Mucosa of stomach (tissue), 1 donor: Measurements from ENCODE around the gene RTN4R.
"Not testable (repeated sequence)": the region's sequence is repeated elsewhere in the genome, so short reads cannot be mapped to it uniquely, and the experiment has no call there.

Source experiments
- H3K27me3 ChIP-seq: one replicate; pipeline ENCODE4 v1.7.0; 2013; ENCODE audit warnings: mild to moderate bottlenecking, low read length; ENCODE audit not compliant: control insufficient read depth, insufficient read depth
- H3K36me3 ChIP-seq: one replicate; pipeline ENCODE4 v1.7.0; 2013; ENCODE audit warnings: low read length; ENCODE audit not compliant: control insufficient read depth, insufficient read depth
- H3K4me1 ChIP-seq: one replicate; pipeline ENCODE4 v1.7.0; 2013; ENCODE audit warnings: mild to moderate bottlenecking, low read length; ENCODE audit not compliant: control insufficient read depth, insufficient read depth
- H3K4me3 ChIP-seq: one replicate; pipeline ENCODE4 v1.7.0; 2013; ENCODE audit warnings: low read length
- H3K9ac ChIP-seq: one replicate; pipeline ENCODE4 v1.7.0; 2013; ENCODE audit warnings: mild to moderate bottlenecking, low read length, moderate library complexity
- H3K9me3 ChIP-seq: one replicate; pipeline ENCODE4 v1.7.0; 2013; ENCODE audit warnings: mild to moderate bottlenecking, low read length, moderate library complexity; ENCODE audit not compliant: control insufficient read depth
- donor health status: Pancreatic carcinoma.

Gene RTN4R

GRCh38 chr22:20270190-20271113 is 2.3 kb upstream of the RTN4R start:
- H3K9me3 ChIP-seq, H3K36me3 ChIP-seq, H3K4me1 ChIP-seq, H3K4me3 ChIP-seq, H3K27me3 ChIP-seq, H3K9ac ChIP-seq: not testable (repeated sequence)

GRCh38 chr22:20269673-20270072 is 1.6 kb upstream of the RTN4R start:
- not testable (repeated sequence) for H3K9me3 ChIP-seq, H3K4me1 ChIP-seq, H3K4me3 ChIP-seq, H3K27me3 ChIP-seq, H3K36me3 ChIP-seq, H3K9ac ChIP-seq

GRCh38 chr22:20269201-20269600 is 1.1 kb upstream of the RTN4R start:
- not testable (repeated sequence) for H3K9ac ChIP-seq, H3K9me3 ChIP-seq, H3K4me1 ChIP-seq, H3K36me3 ChIP-seq, H3K27me3 ChIP-seq, H3K4me3 ChIP-seq

GRCh38 chr22:20267441-20268278 is 458 bp downstream of the RTN4R start:
- H3K27me3 ChIP-seq, result peaks cover 7% of the 10 kb centered on the region
- no peak overlapping the region for H3K4me3 ChIP-seq
- H3K9me3 ChIP-seq, result no peaks in the 10 kb centered on the region
- no peak overlapping the region for H3K9ac ChIP-seq
- H3K36me3 ChIP-seq, result no peaks in the 10 kb centered on the region
- H3K4me1 ChIP-seq, result peaks cover 5% of the 10 kb centered on the region

- not testable (repeated sequence) for H3K36me3 ChIP-seq, H3K9ac ChIP-seq, H3K4me3 ChIP-seq, H3K4me1 ChIP-seq, H3K9me3 ChIP-seq, H3K27me3 ChIP-seq
These were observed 1.3 kb downstream of the RTN4R start for GRCh38 chr22:20266667-20267440.

GRCh38 chr22:20265772-20266666 is 2.1 kb downstream of the RTN4R start:
- H3K36me3 ChIP-seq, H3K4me3 ChIP-seq, H3K9me3 ChIP-seq, H3K9ac ChIP-seq, H3K27me3 ChIP-seq, H3K4me1 ChIP-seq: not testable (repeated sequence)

GRCh38 chr22:20264614-20265452 is 3.3 kb downstream of the RTN4R start:
- H3K4me1 ChIP-seq, result peaks cover 5% of the 10 kb centered on the region
- peaks cover 7% of the 10 kb centered on the region for H3K27me3 ChIP-seq
- H3K36me3 ChIP-seq, result no peaks in the 10 kb centered on the region
- H3K9ac ChIP-seq, result no peak overlapping the region
- H3K4me3 ChIP-seq, result no peak overlapping the region
- H3K9me3 ChIP-seq, result no peaks in the 10 kb centered on the region

- H3K9me3 ChIP-seq, H3K27me3 ChIP-seq, H3K4me3 ChIP-seq, H3K4me1 ChIP-seq, H3K9ac ChIP-seq, H3K36me3 ChIP-seq: not testable (repeated sequence)
These were observed 4.5 kb downstream of the RTN4R start for GRCh38 chr22:20263404-20264281.

- H3K4me1 ChIP-seq, result peaks cover 5% of the 10 kb centered on the region
- H3K36me3 ChIP-seq, result no peaks in the 10 kb centered on the region
- H3K27me3 ChIP-seq, result peaks cover 7% of the 10 kb centered on the region
- H3K4me3 ChIP-seq, result no peak overlapping the region
- no peak overlapping the region for H3K9ac ChIP-seq
- no peaks in the 10 kb centered on the region for H3K9me3 ChIP-seq
These were observed 5.5 kb downstream of the RTN4R start for GRCh38 chr22:20262582-20263147.
